Activated naive CD4-positive, alpha-beta T cell treated with anti-CD3 and anti-CD28 coated beads, Interleukin-2, amount 50 U/mL, for 72 hours (primary cell): ENCODE data around the gene WNT3A. TPM values are rescaled to one million over a fixed set of nuclear protein-coding genes. Genes with fewer than 3 reads are reported as not detected.
A peak's percentile ranks its signal among the peaks of the same experiment; 100 is the strongest.

Experiments
- ATAC-seq, 2 donors: fragments of 150-1000 bp; cut with Tn5 transposase; 2 replicates each; pipeline ENCODE4 v1.10.0; 2021; ENCODE audit warnings: mild to moderate bottlenecking in 2 of 2, moderate library complexity in 2 of 2
- DNase-seq, 2 donors: peaks; one replicate each; pipeline ENCODE4 v3.0.0; 2021 to 2022; ENCODE audit warnings: low spot score in 2 of 2
- H3K27ac Mint-ChIP-seq, 2 donors: one replicate each; pipeline ENCODE4 v1.8.0; 2022; ENCODE audit warnings: mild to moderate bottlenecking in 2 of 2, mixed read lengths in 2 of 2
- H3K36me3 Mint-ChIP-seq, 2 donors: one replicate each; pipeline ENCODE4 v1.8.0; 2022; ENCODE audit warnings: mixed read lengths in 2 of 2
- H3K9me3 Mint-ChIP-seq, 2 donors: one replicate each; pipeline ENCODE4 v1.8.0; 2022; ENCODE audit warnings: mixed read lengths in 2 of 2
- total RNA-seq, 2 donors: library from RNA; stranded (reverse); gene quantifications; one replicate each; pipeline ENCODE4 v1.2.3, GENCODE V29; 2022

Gene WNT3A
- total RNA-seq, 2 donors from 2014 or later, result 0.08 TPM; not detected in 1

- Mint-ChIP-seq H3K9me3 (no peaks in the 10 kb centered on the region), H3K27ac (no peak overlapping the region), H3K36me3 (no peaks in the 10 kb centered on the region)
- ATAC-seq (no peak), DNase-seq (peak in 1 of 2 donors; percentile 34)
Measured at GRCh38 chr1:228066416-228066815, 59.6 kb downstream of the WNT3A start.

GRCh38 chr1:228066891-228067654, 60.3 kb downstream of the WNT3A start:
- no peak for ATAC-seq
- no peaks in the 10 kb centered on the region for H3K9me3 Mint-ChIP-seq

GRCh38 chr1:228068359-228068758, 61.6 kb downstream of the WNT3A start:
- ATAC-seq, result no peak
- DNase-seq, result no peak
- H3K27ac Mint-ChIP-seq, result no peak overlapping the region
- H3K36me3 Mint-ChIP-seq, result no peaks in the 10 kb centered on the region
- no peaks in the 10 kb centered on the region for H3K9me3 Mint-ChIP-seq

More at GRCh38 chr1:228066891-228067654, 60.3 kb downstream of the WNT3A start:
- Mint-ChIP-seq H3K36me3 (no peaks in the 10 kb centered on the region), H3K27ac (no peak overlapping the region)
- DNase-seq, result peak in 1 of 2 donors; percentile 47

GRCh38 chr1:228070173-228070572, 63.4 kb downstream of the WNT3A start:
- DNase-seq, result no peak
- no peaks in the 10 kb centered on the region for H3K36me3 Mint-ChIP-seq
- no peaks in the 10 kb centered on the region for H3K9me3 Mint-ChIP-seq
- no peak overlapping the region for H3K27ac Mint-ChIP-seq
- ATAC-seq, result no peak

- no peaks in the 10 kb centered on the region for H3K36me3 Mint-ChIP-seq
- no peaks in the 10 kb centered on the region for H3K9me3 Mint-ChIP-seq
- no peak overlapping the region for H3K27ac Mint-ChIP-seq
- peak in 1 of 2 donors; percentile 4 for ATAC-seq
- DNase-seq, result no peak
Measured at GRCh38 chr1:228070851-228071250, 64.1 kb downstream of the WNT3A start.

- Mint-ChIP-seq H3K27ac (no peak overlapping the region), H3K36me3 (no peaks in the 10 kb centered on the region), H3K9me3 (no peaks in the 10 kb centered on the region)
- peak in 1 of 2 donors; percentile 46 for DNase-seq
- ATAC-seq, result peak; percentile 22 to 37
Measured at GRCh38 chr1:228071839-228072657, 65.2 kb downstream of the WNT3A start.

GRCh38 chr1:228072658-228073043, 65.9 kb downstream of the WNT3A start:
- peak in 1 of 2 donors; percentile 10 for ATAC-seq
- Mint-ChIP-seq H3K27ac (no peak overlapping the region), H3K9me3 (no peaks in the 10 kb centered on the region), H3K36me3 (no peaks in the 10 kb centered on the region)
- no peak for DNase-seq

GRCh38 chr1:228073061-228073856, 66.5 kb downstream of the WNT3A start:
- ATAC-seq (no peak), DNase-seq (peak in 1 of 2 donors; percentile 54)
- H3K36me3 Mint-ChIP-seq, result no peaks in the 10 kb centered on the region
- no peaks in the 10 kb centered on the region for H3K9me3 Mint-ChIP-seq
- no peak overlapping the region for H3K27ac Mint-ChIP-seq

GRCh38 chr1:228073857-228074545, 67.2 kb downstream of the WNT3A start:
- no peaks in the 10 kb centered on the region for H3K36me3 Mint-ChIP-seq
- peak in 1 of 2 donors; percentile 53 for DNase-seq

GRCh38 chr1:228074954-228075730, 68.3 kb downstream of the WNT3A start:
- no peak overlapping the region for H3K27ac Mint-ChIP-seq
- H3K9me3 Mint-ChIP-seq, result no peaks in the 10 kb centered on the region
- no peak for ATAC-seq
- DNase-seq, result peak in 1 of 2 donors; percentile 45
- no peaks in the 10 kb centered on the region for H3K36me3 Mint-ChIP-seq

More at GRCh38 chr1:228073857-228074545, 67.2 kb downstream of the WNT3A start:
- H3K27ac Mint-ChIP-seq, result no peak overlapping the region
- H3K9me3 Mint-ChIP-seq, result no peaks in the 10 kb centered on the region
- no peak for ATAC-seq

- no peak for ATAC-seq
- peak in 1 of 2 donors; percentile 28 for DNase-seq
- Mint-ChIP-seq H3K27ac (peak overlapping the region in 1 of 2 donors; percentile 22), H3K36me3 (no peaks in the 10 kb centered on the region), H3K9me3 (no peaks in the 10 kb centered on the region)
Measured at GRCh38 chr1:228075801-228076271, 69.0 kb downstream of the WNT3A start.

- ATAC-seq, result no peak
Measured at GRCh38 chr1:228076796-228077430, 70.1 kb downstream of the WNT3A start.

GRCh38 chr1:228077565-228078330, 71.0 kb downstream of the WNT3A start:
- no peak overlapping the region for H3K27ac Mint-ChIP-seq
- peak in 1 of 2 donors; percentile 46 for DNase-seq
- H3K9me3 Mint-ChIP-seq, result no peaks in the 10 kb centered on the region
- H3K36me3 Mint-ChIP-seq, result no peaks in the 10 kb centered on the region
- no peak for ATAC-seq

More at GRCh38 chr1:228076796-228077430, 70.1 kb downstream of the WNT3A start:
- peak in 1 of 2 donors; percentile 20 for DNase-seq
- Mint-ChIP-seq H3K36me3 (no peaks in the 10 kb centered on the region), H3K27ac (no peak overlapping the region), H3K9me3 (no peaks in the 10 kb centered on the region)

GRCh38 chr1:228079013-228079412, 72.2 kb downstream of the WNT3A start:
- no peak for ATAC-seq
- no peaks in the 10 kb centered on the region for H3K9me3 Mint-ChIP-seq
- DNase-seq, result peak in 1 of 2 donors; percentile 18

More at GRCh38 chr1:228079013-228079412, 72.2 kb downstream of the WNT3A start:
- H3K27ac Mint-ChIP-seq, result no peak overlapping the region
- peaks cover 9% of the 10 kb centered on the region in 2 donors for H3K36me3 Mint-ChIP-seq
